Erythroblast (primary cell): Measurements from ENCODE around the gene MYL9.

Experiments
- GATA1 ChIP-seq: IDR thresholded peaks from 2 replicates; pipeline ENCODE4 v1.6.1; 2011; ENCODE audit warnings: low read depth, mild to moderate bottlenecking, control low read depth, low read length, moderate library complexity
- POLR2A ChIP-seq: IDR thresholded peaks from 2 replicates; pipeline ENCODE4 v1.6.1; 2011; ENCODE audit warnings: mild to moderate bottlenecking, low read length

DNA sequence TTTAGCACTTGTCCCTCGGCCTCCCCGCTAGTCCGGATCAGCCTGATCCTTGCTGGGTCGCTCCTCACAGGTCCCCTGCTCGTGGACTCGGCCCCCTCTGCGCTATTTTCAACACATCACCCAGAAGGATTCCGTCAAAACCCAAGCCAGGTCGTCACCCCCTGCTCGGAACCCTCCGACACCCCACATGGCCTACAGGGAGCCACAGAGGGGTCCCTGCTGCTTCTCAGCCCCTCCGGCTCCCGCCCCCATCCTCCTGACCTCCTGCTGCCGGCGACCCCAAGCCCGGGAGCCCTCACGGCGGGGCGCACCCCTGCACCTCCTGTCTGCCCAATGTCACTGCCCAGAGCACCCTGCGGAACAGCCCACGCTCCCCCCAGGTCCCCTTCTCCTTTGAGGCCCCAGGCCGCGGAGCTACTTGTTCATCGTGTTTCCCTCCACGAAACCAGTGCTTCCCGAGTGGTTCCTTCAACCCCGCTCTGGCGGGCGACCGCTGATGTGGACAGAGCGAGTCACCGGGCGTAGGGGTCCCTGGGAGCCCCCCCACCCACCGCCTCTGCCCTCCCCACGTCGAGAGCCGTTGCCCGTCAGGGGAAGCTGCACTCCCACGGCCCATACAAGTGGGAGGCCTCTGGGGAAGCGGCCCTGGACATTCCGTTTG, 638 bp upstream of the MYL9 start:
- TF ChIP-seq POLR2A (no peak), GATA1 (no peak)
